Stimulated activated CD8-positive, alpha-beta memory T cell treated with anti-CD3 and anti-CD28 coated beads, Interleukin-15, amount 100 ng/mL, for 24 hours (primary cell): Measurements from ENCODE around the gene ARID1B.

ENCODE experiments used
- DNase-seq: peaks from one replicate; pipeline ENCODE4 v3.0.0-alpha.2; 2020; ENCODE audit warnings: low read depth

ARID1B gene

DNA sequence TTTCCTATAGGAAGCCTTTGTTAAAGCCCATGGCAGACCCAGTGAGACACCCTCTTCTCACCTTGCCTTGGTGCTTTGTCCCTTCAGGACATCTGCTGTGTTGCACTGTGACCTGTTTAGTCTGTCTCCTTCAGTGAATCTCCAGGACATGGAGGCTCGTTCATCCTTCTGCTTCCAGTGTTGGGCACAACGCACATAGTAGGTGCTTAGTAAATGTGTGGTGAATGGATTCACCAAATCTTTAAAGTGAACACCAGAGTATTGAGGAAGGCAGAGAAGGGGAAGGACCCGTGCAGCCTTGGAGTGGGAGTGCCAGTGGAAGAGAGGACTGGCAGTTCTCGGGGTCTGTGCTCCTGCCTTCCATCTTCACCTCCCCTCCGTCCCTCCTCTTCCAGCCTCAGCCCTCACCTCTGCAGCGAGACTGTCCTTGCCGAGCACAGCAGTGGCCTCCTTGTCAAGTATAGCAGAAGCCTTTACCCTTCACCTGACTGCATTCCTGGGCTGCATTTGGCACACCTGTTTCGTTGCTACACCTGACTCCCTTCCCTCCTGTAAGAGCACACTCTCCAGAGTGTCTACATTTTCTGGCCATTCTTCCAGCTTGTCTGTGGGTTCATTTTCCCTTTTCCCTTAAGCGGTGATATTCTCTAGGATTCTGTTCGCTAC is 49.2 kb downstream of the ARID1B start:
- no peak for DNase-seq

DNA sequence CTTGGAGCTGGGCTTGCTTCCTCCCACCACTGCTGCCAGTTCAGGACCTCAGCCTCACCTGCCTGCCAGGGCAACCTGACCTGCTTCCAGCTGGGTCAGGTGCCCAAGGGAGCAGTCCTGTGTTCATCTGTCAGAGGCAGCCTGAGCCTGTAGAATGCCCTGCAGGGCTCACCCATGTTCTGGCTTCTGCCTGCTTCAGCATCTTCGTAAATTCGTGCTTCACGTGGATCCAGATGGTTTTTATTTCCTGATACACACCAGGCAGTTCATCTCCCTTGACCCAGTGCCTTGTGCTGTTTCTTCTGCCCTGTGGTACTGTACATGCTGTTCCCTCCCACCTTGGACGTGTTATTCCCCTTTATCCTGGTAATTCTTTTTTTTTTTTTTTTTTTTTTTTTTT is 50.2 kb downstream of the ARID1B start:
- no peak for DNase-seq

DNA sequence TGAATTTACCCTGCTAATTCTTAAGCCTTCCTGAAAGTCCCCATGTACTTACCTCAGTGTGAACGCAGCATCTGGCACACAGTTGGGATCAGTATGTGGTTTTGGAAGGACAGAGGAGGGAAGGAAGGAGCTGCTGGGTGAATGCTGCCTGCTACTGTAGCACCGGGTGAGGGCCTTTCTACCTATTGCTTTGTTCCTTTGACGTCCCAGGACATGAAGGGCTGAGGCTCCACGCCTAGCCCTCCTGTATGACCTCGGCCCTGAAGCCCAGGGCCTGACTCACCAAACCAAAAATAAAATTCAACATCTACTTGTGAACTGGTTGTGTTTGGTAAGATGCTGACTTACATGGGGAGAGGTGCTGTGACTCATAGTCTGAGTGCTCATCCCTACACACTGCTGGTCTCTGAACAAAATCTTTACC is 51.1 kb downstream of the ARID1B start:
- no peak for DNase-seq

DNA sequence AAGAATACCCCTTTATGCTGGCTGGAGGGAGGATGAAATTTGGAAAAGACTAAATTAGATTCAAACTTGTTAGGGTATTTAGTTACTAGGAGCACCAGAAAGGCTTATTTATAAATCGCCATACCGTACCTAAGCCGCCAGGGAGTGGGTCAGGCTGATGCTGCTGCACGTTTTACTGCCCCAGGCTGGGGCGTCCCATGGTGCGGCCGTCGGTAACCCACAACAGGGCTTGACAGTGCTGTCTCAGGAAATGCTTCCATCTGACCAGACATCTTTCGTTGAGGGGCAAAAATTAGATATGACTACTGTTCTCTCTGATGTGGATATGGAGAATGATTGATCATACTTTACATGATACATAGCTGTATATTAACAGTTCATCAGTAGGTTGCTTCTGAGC is 52.9 kb downstream of the ARID1B start:
- no peak for DNase-seq

DNA sequence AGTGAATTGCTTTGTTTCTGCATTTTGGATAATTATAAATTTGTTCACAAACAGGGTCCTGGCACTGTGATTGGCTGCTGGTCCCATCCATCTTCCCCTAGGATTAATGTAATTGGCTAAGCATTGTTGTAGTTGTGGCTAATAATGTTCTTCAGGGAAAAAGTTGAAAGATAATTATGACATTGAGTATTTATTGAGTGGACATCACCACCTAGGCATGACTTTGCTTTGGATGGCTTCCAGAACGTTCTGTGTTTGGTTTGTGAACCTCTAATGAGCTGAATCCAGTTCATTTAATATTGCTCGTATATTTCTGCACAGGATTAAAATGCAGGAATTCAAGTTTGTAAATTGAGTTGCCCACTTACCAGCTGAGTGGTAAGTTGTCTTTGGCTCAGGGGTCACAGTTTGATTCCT is 55.1 kb downstream of the ARID1B start:
- DNase-seq = no peak

DNA sequence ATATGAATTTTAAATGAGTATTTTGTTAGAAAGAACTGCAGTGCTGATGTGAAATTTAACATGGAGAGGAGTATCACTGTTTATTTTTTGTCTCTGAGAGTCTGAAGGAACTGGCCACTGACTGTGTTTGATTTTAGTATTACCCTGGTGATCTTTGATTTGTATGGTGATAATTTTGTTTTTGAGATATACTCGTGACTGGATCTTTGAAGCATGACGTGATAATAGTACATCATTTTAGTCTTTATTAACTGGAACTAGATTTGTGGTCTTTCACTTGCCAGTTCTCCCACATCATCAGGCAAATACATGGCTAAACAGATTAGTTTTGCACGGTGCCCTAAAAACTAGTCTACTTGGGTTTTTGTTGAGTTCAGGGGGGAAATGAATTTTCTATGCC is 55.5 kb downstream of the ARID1B start:
- no peak for DNase-seq

DNA sequence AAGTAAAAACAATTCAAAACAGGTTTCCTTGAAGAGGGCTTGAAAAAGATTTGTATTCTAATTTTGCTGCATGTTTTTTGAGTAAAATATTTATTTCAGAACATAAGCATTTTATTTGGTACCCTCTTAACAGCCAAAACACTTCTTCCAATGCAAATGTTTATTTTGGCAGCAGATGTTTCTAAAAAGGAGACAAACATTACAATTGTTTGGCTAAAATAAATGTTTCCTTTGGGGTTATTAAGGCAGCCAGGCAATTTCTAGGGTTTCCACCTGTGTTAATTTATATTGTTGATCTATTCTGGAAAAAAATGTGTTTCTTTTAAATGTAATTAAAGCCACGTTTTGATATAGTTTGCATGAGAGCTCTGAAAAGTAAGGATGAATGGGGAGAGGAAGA is 56.6 kb downstream of the ARID1B start:
- DNase-seq = no peak

DNA sequence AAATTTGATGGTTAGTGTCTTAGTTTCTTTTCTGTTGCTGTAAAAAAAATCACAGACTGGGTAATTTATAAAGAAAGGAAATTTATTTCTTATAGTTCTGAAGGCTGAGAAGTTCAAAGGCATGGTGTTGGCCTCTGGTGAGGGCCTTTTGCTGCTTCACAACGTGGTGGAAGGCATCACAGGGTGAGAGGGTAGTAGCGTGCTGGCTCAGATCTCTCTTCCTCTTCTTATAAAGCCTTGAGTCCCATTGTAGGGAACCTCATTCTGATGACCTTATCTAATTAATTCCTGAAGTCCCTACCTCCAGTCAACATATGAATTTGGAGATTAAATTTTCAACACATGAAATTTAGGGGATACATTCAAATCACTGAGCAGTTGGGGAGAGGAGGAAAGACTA is 62.0 kb downstream of the ARID1B start:
- no peak for DNase-seq

DNA sequence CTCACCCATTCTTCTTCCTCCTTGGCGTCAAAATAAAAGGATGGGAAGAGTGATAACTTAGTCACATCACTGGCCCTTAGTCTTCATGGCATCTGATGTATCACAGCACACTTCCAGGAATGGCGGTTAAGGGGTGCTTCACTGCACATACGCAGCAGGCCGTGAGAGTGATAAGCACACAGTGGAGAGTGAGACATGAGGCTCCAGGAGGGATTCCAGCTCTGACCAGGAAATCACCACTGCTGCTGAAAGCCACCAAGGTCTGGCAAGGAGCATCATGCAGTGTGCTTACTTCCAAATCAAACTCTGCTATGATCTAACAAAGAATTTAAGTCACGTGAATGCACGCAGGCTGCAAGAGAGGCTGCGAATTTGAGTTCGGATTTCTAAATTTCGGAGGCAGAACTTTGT is 62.4 kb downstream of the ARID1B start:
- no peak for DNase-seq

DNA sequence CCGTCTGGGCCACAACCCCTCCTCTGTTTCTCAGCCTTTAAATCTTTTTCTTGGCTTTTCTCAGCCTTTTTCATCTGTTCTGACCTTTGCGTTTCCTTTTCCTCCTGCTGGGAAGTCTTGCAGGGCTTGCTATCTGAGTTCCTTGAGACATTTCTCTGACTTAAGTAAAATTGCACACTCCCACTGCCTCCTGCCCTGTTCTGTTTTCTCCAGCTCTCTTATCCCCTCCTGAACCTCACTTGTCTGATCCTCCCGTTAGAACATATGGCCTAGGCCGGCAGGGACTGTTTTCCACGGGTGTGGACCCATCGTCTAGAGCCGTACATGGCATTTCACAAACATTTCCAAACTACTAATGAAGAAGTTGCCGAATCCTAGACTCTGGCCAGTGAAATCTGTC is 63.0 kb downstream of the ARID1B start:
- no peak for DNase-seq

DNA sequence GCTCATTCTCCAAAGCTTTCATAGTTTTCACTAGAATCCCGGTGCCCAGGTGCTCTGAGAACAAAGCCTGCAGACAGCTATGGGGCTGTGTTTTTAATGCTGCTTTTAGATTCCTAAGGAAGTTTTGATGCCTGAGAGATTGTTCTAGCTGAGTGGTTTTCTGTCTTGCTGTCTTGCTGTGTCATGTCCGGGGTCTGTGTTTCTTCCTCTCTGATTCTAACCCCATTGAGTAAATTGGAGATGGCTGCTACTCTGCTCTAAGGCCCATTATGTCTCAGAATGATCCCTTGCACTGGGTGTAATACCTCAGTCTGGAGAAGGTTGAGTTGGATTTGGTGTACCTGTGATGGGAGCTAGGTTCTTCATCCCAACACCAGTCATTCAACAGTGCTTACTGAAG is 63.4 kb downstream of the ARID1B start:
- no peak for DNase-seq

DNA sequence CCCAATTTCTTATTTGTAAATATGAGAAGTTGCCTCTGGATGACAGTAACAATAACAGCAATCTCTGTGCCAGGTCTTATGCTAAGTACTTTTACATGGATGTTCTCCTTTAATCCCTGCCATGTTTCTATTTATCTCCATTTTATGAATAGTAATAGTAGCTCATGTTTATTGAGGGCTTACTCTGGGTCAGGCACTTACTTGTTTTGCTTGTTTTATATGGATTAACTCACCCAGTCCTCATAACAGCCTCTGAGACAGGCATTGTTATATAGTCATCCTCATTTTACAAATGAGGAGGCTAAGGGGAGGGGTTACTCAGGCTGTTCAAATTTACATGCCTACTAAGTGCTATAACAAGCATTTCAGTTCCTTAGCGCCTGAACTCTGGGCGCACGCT is 64.3 kb downstream of the ARID1B start:
- no peak for DNase-seq

DNA sequence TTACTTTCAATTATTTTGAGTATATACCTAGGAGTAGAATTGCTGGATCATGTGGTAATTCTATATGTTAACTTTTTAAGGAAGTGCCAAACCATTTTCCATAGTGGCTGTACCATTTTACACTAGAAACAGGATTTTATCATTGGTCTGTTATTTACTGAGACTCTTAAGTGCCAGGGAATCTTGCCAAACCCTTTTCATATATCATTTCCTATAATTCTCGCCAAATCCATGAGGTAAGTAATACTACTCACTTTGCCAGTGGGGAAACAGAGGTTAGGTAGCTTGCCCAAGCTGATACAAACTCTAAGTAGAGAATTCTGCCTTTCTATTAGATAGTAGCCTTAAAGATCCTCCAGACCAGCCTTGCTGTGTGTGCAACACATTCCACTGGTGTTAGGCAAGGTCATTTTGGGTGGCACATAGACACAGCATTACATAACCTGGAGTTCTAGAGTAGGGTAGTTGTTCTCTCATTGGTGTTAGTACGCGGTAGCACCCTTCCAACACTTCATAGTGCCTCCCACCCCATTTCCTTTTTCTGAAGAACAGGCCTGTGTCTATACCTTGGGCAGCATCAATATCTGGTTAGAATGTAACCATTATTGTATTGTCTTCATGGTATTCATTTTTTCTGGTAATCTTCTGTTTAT is 65.5 kb downstream of the ARID1B start:
- DNase-seq = no peak

DNA sequence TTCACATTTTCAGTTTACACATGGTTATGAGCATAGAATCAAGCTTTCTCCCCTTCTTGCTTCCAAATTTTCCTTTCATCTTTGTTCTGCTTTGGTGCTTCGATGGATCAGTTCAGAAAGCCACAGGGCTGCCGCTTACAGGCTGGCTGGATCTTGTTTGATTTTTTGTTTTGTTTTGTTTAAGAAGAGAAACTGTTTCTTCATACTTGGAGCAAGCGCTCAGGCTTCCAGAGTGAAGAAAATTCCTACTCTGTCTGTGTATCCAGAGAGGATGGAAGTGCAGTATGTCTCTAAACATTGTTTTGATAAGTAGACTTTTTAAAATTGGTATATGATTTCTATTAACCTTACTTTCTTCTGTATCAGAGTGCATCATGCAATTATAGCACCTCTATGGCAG is 66.9 kb downstream of the ARID1B start:
- DNase-seq = no peak

DNA sequence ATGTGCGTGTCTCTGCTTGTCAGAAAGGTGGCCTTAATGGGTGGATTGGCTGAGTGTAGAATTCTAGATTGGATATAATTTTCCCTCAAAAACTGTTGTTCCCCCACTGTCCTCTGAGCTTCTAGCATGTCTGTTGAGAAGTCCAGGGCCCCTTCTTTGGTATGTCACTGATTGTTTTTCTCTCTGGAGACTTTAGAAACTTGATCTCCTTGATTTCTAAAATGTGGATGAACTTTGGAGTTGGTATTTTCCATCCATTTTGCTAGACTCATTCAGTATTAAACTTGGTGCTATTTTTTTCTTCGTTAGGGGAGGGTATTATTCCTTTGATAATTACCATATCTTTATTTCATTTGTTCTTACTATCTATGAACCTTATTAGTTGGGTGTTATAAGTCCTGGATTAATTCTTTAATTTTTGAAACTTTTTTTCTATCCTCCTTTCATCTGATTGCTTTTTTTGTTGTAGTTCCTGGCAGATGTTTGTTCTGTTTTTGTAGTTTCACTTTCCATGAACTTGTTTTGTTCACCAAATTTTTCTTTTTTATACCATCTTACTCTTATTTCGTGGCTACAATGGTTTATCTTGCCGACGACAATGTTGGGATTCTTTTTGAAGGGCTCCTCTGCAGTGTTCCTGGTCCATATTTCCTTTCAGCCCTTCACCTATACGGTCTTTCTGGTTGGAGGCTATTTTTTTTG is 68.4 kb downstream of the ARID1B start:
- DNase-seq = no peak

DNA sequence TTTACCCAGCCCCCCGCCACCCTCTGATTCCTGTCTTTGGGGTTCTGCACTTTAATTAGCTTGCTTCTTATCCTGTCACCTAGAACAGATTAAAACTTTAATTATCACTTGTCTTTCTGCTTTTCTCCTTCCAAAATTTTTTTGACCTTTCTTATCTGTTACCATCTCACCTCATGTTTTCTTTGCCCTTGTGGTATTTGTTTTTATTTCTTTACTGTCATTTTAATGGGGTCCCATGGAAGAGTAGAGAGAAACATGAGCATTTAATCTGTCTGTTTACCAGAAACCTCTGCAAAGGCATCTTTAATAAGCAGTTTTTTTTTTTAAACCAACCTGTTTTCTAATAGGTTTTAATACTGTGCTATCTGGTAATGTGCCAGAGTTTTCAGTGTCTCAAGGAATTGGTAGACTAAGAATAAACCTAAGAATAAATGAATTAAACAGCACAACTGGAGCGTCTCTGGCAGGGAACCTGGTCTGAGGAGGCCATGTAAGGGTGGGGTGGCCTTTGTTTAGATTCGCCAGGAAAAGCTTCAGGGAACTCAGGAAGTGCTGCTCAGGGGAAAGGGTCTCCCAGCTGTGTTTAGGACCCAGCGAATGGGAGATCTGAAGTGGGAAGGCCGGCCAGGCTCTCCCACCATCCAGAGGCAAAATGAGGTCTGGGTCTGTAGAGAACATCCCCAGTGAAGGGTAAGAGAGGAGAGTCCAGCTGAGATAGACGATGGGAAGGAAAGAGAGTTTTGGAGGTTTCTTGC is 69.8 kb downstream of the ARID1B start:
- no peak for DNase-seq

DNA sequence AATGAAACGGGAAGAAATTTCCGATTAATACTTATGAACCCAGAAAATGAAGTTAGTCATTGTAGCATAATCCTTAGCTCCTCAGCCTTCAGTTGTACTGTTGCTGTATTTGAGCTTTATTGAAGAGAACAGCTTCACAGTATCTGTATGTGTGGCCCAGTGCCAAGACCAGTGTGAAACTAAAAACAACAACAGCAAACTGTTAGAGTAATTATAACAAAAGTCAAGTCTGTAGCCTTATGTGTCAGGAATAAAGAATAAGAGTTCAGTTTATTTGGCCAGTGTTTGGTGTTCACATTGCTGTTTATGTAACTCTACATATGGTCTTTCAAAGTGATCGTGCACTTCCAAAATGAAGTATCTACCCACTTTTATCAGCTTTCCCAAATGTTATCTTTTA is 70.9 kb downstream of the ARID1B start:
- DNase-seq = no peak

DNA sequence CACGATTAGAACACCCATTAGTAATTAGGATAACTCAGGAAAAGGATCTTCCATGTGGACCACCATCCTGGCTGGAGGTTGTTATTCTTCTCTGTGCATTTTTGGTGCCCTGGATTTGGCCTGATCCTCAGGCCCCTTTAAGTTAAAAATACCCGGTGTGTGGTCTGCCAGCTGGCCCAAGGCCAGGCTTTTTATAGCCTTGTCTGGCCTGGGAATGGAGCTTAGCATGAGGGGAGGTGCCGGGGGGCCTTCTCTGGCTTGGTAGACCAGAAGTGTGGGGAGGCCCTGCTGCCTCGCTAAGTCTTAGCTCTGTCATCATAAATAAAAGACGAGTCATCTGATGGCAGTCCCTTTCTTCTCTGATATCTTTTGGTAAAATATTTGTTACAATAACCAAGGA is 71.4 kb downstream of the ARID1B start:
- DNase-seq = no peak

DNA sequence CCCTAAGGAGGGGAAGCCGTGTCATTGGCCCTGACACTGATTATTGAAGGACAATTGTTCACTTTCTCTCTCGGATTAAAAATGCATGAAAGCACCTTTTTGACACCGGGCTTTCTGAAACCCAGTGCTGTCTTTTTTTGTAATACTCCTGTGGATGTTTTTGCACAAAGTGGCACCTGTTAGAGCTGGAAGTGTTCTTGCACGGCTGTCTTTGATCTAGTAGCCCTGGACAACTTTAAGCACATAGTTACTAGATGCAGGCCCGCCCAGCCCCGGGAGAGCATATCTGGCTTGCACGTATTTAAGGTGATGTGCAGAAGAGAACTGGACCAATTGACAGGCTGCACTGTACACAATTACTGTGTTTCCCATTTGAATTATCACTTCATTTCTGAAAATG is 72.6 kb downstream of the ARID1B start:
- DNase-seq = no peak

DNA sequence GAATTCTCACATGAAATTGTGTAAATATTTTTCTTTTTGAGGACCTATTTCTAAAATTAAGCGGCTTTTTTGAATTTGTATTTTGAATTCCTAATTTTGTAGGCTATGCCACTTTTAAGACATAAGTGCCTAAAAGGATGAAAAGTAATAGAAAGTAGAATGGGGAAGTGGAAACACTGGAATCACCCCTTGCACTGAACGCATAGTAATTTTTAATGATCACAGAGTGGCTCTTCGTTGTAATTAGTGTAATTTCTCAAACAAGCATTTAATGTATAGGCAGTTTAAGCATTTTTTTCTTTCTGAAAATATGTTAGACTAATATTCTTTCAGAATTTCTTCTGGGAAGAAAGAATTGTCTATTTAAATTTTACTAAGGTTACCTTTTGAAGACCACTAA is 73.2 kb downstream of the ARID1B start:
- DNase-seq = no peak

DNA sequence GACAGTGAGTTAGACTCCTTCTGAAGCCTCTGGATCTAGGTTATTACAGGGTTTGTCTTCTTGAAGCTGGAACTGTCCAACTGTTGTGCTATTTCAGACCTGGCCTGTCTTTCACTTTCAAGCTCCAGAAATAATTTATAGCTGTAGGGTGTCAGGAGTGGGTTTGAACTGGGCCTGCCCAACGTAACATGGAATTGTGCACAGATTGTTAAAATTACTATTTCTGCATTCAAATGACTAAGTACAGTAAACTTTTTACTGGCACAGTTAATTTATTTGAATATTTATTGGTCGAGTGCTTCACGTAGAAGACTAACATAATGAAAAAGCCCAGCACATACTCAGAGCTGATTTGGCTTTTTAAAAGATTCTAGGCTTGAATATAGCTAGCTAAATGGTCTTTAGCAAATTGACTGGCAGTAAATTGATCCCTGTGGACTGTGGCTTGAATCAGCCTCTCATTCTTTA is 74.3 kb downstream of the ARID1B start:
- no peak for DNase-seq

DNA sequence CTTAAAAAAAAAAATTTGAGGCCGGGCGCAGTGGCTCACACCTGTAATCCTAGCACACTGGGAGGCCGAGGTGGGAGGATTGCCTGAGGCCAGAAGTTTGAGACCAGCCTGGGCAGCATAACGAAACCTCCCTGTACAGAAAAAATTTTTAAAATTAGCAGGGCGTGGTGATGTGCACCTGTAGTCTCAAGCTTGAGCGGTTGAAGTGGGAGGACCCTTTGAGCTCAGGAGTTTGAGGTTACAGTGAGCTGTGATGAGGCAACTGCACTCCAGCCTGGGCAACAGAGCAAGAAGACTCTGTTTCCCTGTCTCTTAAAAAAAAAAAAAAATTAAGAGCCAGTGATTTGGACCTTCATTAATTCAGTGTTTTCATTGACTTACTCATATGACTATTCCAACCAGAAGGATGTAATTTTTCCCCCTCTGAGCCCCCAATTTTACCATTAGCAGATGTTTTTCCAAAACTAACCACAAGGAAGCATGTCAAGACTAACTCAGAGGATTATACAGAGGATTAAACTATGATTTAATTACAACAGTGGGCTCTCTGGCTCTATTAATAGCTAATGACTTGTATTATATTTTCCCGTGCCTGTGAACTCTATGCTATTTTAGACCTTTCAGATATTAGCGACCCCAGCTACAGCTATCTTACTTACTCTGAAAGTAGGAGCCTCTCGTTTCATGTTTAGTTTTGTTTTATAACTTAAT is 75.1 kb downstream of the ARID1B start:
- no peak for DNase-seq
